Testis (tissue), 2 donors: Measurements from ENCODE around the gene TAAR2.

Experiments used
- CTCF ChIP-seq, 3 experiments: fragments of 450-650 bp in 2 of 3; fragments of 200-600 bp in 1 of 3; sonication (generic) in 1 of 3; IDR thresholded peaks; one replicate each; pipeline ENCODE4 v1.5.1; 2016 to 2019; ENCODE audit warnings: antibody characterized with exemption in 3 of 3, mild to moderate bottlenecking in 2 of 3, moderate library complexity in 1 of 3
- POLR2A ChIP-seq: fragments of 450-650 bp; IDR thresholded peaks from one replicate; pipeline ENCODE4 v1.6.1; 2017; ENCODE audit warnings: antibody characterized with exemption, mild to moderate bottlenecking, moderate library complexity

DNA sequence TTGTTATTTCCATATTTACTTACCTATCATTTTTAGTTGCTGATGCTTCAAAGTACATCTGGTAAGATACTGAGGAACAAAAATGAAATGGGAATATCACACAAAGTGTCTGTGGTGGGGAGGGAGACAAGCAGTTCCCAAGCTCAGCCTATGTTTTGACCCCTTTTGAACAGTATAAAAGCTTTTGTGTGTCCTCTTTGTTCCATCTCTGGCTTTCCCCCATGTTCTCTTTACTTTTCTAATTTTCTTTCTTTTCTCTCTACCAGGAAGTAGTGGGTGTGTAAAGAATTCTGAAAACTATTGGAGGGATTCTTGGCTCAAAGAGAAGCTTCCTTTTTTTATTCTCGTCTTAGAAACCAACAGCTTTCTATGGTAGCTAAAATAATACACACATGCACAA is 7.4 kb downstream of the TAAR2 start:
- TF ChIP-seq POLR2A (no peak), CTCF (IDR thresholded peaks at IDR 0.05) (no peak)
